Fibroblast of the aortic adventitia (primary cell): Measurements from ENCODE around the gene SMCP. TPM values are rescaled to one million over a fixed set of nuclear protein-coding genes. Genes with fewer than 3 reads are reported as not detected.

Source experiments
- DNase-seq: peaks from one replicate; pipeline ENCODE4 v3.0.0-alpha.2; 2010; ENCODE audit warnings: low read depth
- H3K4me3 ChIP-seq: 2 replicates; pipeline ENCODE4 v1.5.1; 2011; ENCODE audit warnings: low read depth, mild to moderate bottlenecking, control low read depth, low read length, moderate library complexity
- CTCF ChIP-seq: IDR thresholded peaks from 2 replicates; pipeline ENCODE4 v1.5.1; 2011; ENCODE audit warnings: mild to moderate bottlenecking, low read length, control low read depth, inconsistent platforms; ENCODE audit not compliant: insufficient read depth
- total RNA-seq: library from RNA; depleted of rRNA; stranded (reverse); fragments of >200 nt; gene quantifications from 2 replicates; pipeline ENCODE4 v1.2.3, GENCODE V29; 2012; ENCODE audit warnings: low replicate concordance

SMCP gene
- total RNA-seq, 1 donor: not detected

DNA sequence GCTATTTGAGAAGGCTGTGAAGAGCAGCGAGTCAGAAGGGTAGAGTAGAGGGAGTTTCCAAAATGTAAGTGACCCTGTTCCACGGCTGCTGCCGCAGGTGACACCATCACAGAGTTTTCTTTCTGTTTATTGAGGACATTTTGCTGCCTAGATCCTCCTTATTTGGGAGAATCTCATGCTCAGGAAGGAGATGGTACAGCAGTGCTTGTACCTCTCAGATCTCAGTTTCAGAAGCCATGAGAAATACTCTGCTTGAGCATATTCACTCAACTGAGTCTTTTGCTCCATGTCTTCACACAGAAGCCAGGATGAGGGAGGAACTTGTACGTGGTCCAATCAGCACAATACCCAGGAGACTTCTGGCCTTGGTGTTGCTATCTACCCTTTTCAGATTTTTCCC lies 16.7 kb upstream of the SMCP start:
- DNase-seq: no peak
- TF ChIP-seq CTCF: no peak

DNA sequence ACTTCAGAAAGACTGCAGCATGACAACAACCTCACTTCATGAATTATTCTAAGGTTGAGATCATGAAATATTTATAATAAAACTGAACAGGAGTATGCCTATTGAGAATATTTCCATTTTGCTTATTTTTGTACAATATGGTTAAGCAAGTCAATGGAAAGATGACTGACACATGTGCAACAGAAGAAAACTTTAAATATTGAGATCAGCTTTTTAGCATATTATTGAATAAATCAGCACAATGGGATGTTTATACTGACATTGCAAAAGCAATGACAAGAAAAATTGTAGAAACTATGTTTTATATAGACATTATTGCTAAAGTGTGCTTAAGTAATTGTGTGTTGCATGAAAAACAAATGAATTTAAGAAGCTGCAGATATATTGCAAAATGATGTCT lies 13.7 kb upstream of the SMCP start:
- no peak overlapping the region for H3K4me3 ChIP-seq
- no peak for DNase-seq
- TF ChIP-seq CTCF: no peak

More for the DNA sequence above, 16.7 kb upstream of the SMCP start:
- H3K4me3 ChIP-seq: no peak overlapping the region

DNA sequence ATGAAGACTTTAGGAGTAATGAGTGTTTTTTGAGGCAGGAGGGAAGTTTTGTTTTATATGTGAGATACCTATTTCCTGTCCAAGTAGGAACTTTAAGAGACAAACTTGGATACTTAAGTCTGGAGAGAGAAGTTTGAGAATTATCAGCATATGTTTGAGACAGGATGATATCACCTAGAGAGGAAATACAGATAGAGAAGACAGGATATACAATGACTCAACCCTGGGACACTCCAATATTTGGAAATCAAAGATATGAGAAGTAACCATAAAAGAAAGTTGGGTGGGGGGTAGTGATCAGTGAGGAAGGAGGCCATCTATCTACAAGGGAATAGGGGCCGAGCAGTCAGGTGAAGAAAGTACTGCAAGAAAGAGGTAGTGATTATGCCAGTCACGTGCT lies 11.8 kb upstream of the SMCP start:
- TF ChIP-seq CTCF: no peak
- no peak for DNase-seq
- H3K4me3 ChIP-seq: no peak overlapping the region

- TF ChIP-seq CTCF: peak; percentile 85
- DNase-seq: peak; percentile 69
- no peak overlapping the region for H3K4me3 ChIP-seq
These were observed 8.2 kb upstream of the SMCP start for GRCh38 chr1:152869808-152870419.

GRCh38 chr1:152870831-152871730 lies 7.0 kb upstream of the SMCP start:
- H3K4me3 ChIP-seq: no peak overlapping the region
- peak; percentile 34 for TF ChIP-seq CTCF
- peak; percentile 31 for DNase-seq

DNA sequence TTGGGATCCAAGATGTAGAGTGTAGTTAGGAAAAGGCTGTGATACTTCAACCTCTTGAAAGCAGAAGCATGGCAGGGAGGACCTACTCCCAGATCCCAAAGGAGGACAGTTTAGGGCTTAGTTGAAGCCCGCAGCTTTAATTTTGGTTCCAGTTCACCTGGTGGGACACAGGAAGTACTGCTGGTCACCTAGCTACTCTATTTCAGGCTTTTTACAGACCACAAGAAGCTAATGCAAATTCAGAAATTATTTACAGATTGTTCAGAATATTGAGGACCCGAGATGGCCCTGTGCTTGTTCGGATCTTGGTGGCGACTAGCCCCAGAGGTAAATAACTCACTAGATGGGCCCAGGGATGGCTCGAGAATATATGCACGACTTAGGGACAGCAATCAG lies 6.4 kb upstream of the SMCP start:
- H3K4me3 ChIP-seq: no peak overlapping the region
- no peak for DNase-seq
- no peak for TF ChIP-seq CTCF
